ENCODE data around the gene TMEM81.

DNA sequence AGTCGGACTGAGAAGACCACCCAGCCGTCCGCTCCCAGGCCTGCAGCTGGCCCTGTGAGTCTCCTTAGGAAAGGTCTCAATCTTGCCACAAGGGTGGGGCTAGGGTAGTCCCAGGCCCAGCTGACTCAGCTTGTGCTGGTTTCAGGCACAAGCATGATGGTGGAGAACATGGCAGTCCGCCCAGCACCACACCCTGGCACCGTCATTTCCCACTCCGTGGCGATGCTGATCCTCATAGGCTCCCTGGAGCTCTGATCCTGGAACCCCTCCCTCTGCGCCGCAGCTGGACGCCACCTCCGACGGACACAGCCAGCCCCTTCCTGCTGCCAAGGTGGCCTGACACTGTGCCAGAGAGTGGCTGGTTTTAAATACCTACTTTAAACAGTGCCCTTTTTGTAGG is 10.7 kb downstream of the TMEM81 start:
- no peak for TF ChIP-seq CTCF (IDR thresholded peaks at IDR 0.05 in 8 of 11, conservative IDR thresholded peaks at IDR 0.05 in 3 of 11)
- TF ChIP-seq POLR2A (IDR thresholded peaks at IDR 0.05) = no peak
- no peak for TF ChIP-seq POLR2AphosphoS5 (IDR thresholded peaks at IDR 0.05)

Measured in spleen (tissue), 7 donors.